Tibial artery (tissue), 4 donors: ENCODE measurements around the gene PPP2R1B.

Source experiments
- DNase-seq, 2 donors: peaks; one replicate each; pipeline ENCODE4 v3.0.0-alpha.2; 2019
- H3K27ac ChIP-seq, 2 donors: fragments of 200-600 bp; sonication (generic) in 1 of 2; 1 replicate in 1 of 2; 2 replicates in 1 of 2; pipeline ENCODE4 v1.5.1; 2018 to 2019; ENCODE audit warnings: mild to moderate bottlenecking in 1 of 2
- H3K27me3 ChIP-seq, 2 donors: fragments of 200-600 bp; sonication (generic) in 1 of 2; one replicate each; pipeline versions ENCODE4 v1.5.1 to v1.6.0; 2016 to 2019
- H3K36me3 ChIP-seq, 3 donors: fragments of 200-600 bp; sonication (generic) in 2 of 3; one replicate each; pipeline ENCODE4 v1.5.1; 2016 to 2019; ENCODE audit warnings: mild to moderate bottlenecking in 2 of 3
- H3K4me1 ChIP-seq, 4 donors: fragments of 200-600 bp; sonication (generic) in 2 of 4; 1 replicate in 3 of 4; 2 replicates in 1 of 4; pipeline ENCODE4 v1.5.1; 2016 to 2019
- H3K4me3 ChIP-seq, 2 donors: fragments of 200-600 bp; sonication (generic) in 1 of 2; 1 replicate in 1 of 2; 2 replicates in 1 of 2; pipeline ENCODE4 v1.5.1; 2018 to 2019; ENCODE audit warnings: mild to moderate bottlenecking in 2 of 2
- H3K9me3 ChIP-seq, 3 donors: fragments of 200-600 bp; sonication (generic) in 1 of 3; one replicate each; pipeline ENCODE4 v1.5.1; 2016 to 2019
- intact Hi-C: fragments of 100-400 bp; cut with DNase I; formaldehyde crosslinking; loops from one replicate; pipeline ENCODE4 v1.15.0; 2023; ENCODE audit warnings: low total_unique reads
- TF ChIP-seq, protein P1 (sequence below), 2 experiments: fragments of 200-600 bp in 1 of 2; fragments of 450-650 bp in 1 of 2; IDR thresholded peaks; one replicate each; pipeline ENCODE4 v1.5.1; 2017 to 2019; ENCODE audit warnings: antibody characterized with exemption in 2 of 2, mild to moderate bottlenecking in 1 of 2, moderate library complexity in 1 of 2

The PPP2R1B gene

DNA sequence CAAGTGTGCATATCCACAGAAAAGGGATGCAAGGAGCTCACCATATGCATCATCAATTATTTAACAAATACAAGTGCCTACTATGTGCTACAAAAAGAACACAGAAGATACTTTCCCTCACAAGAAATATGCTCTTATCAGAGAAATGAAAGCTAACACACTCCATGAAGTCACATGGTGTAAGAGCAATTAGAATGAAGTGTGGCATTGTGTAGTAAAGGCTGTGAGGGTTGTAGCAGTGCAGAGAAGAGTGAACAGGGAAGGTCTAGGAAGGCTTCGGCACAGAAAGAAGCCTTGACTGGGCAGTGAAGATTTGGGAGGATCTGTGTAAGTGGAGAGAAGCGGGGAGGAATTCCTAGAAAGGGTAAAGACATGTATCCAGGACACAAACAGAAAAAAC, 22.5 kb downstream of the PPP2R1B start:
- Histone ChIP-seq H3K36me3 (peaks cover 21 to 56% (median 38%) of the 10 kb centered on the region in 3 donors), H3K27ac (peak overlapping the region in 1 of 2 donors; percentile 61), H3K9me3 (no peaks in the 10 kb centered on the region), H3K27me3 (no peaks in the 10 kb centered on the region), H3K4me1 (peaks cover 0 to 31% (median 14%) of the 10 kb centered on the region in 4 donors), H3K4me3 (no peak overlapping the region)
- TF ChIP-seq, protein P1, sequence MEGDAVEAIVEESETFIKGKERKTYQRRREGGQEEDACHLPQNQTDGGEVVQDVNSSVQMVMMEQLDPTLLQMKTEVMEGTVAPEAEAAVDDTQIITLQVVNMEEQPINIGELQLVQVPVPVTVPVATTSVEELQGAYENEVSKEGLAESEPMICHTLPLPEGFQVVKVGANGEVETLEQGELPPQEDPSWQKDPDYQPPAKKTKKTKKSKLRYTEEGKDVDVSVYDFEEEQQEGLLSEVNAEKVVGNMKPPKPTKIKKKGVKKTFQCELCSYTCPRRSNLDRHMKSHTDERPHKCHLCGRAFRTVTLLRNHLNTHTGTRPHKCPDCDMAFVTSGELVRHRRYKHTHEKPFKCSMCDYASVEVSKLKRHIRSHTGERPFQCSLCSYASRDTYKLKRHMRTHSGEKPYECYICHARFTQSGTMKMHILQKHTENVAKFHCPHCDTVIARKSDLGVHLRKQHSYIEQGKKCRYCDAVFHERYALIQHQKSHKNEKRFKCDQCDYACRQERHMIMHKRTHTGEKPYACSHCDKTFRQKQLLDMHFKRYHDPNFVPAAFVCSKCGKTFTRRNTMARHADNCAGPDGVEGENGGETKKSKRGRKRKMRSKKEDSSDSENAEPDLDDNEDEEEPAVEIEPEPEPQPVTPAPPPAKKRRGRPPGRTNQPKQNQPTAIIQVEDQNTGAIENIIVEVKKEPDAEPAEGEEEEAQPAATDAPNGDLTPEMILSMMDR (IDR thresholded peaks at IDR 0.05) = no peak
- DNase-seq = no peak
- intact Hi-C loops = no loop called here

DNA sequence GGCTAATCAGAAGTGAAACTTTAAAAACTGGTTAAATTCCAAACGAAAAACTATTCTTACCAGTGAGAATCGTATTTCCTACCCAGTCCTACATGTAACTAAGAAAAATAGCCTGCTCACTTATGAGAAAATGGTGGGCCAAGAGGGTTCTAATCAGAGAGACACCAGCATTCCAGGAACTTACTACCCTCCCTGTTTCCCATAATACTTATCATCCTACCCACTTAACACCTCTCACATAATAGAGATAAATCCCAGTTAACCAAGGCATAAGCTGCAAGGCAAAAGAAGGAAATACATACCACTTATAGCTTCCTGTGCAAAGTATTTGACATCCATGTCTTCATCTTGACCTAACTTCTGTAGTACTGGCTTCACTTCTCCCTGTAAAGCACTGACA, 24.4 kb downstream of the PPP2R1B start:
- Histone ChIP-seq H3K4me3 (no peak overlapping the region), H3K27ac (peak overlapping the region in 1 of 2 donors; percentile 14), H3K36me3 (peaks cover 13 to 40% (median 38%) of the 10 kb centered on the region in 3 donors), H3K9me3 (no peaks in the 10 kb centered on the region), H3K27me3 (no peaks in the 10 kb centered on the region), H3K4me1 (peaks cover 0 to 46% (median 31%) of the 10 kb centered on the region in 4 donors)
- DNase-seq = no peak
- intact Hi-C loops = no loop called here
- TF ChIP-seq, protein P1 (IDR thresholded peaks at IDR 0.05) = no peak

DNA sequence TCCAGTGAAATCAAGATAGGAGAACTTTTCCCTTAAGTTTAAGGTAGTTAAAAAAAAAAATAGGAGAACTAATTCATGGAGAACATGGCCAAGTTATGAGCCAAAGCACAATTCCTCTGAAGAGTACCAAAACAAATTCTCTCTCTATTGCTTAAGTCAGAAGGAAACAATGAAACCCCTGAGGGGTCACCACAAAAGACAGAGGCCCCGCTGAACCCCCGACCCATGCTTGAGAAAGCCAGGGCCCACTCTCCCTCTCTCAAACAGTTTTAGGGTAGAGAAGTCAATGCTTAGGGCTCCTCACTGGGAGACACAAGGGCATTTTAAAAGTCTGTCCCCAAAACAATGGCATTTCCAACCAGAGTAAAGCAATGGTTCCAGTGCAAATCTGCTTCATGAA, 26.9 kb downstream of the PPP2R1B start:
- Histone ChIP-seq H3K36me3 (peaks cover 13 to 38% (median 38%) of the 10 kb centered on the region in 3 donors), H3K9me3 (no peaks in the 10 kb centered on the region), H3K4me1 (peaks cover 0 to 46% (median 38%) of the 10 kb centered on the region in 4 donors), H3K4me3 (no peak overlapping the region), H3K27ac (peak overlapping the region; percentile 12 to 93), H3K27me3 (no peaks in the 10 kb centered on the region)
- TF ChIP-seq, protein P1 (IDR thresholded peaks at IDR 0.05) = no peak
- intact Hi-C loops = no loop called here
- no peak for DNase-seq

DNA sequence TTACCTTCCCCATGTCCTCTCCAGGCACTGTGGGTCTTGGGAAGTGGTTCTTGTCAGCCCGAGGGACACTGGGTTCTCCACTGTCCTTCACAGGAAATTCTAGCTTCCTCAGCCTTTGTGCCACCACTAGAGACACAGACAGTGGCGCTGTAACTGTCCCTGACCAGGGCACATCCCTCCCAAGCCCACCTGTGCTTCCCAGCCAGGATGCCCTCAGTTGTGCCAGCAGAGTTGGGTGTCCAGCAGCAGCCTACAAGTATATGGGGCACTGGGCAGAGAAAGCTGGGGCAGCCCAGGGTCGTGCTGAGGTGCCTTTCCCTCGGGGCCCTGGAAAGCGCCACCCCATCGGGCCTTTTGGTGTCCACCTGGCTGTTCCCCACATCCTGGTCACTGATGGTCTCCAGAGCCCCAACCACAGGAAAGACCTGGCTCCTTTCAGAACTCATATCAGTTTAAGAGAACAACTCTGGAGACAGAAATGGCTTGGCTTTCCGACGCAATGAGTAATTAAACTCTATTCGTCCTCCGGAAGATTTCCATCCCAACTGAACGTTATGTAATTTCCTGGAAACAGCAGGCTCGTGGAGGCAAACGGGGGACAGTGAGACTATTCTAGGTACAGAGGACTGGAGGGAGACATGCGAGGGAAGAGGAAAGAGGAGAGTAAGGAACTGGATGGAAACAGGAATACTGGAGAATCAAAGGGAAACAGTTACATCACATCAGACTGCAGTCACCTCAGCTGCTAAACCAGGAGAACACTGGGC, 28.6 kb downstream of the PPP2R1B start:
- Histone ChIP-seq H3K9me3 (no peaks in the 10 kb centered on the region), H3K27ac (peak overlapping the region; percentile 93 to 98), H3K4me3 (no peak overlapping the region), H3K36me3 (peaks cover 13 to 25% (median 23%) of the 10 kb centered on the region in 3 donors), H3K27me3 (no peaks in the 10 kb centered on the region), H3K4me1 (peaks cover 7 to 59% (median 54%) of the 10 kb centered on the region in 4 donors)
- TF ChIP-seq, protein P1 (IDR thresholded peaks at IDR 0.05) = no peak
- intact Hi-C loops = no loop called here
- DNase-seq = peak in 1 of 2 donors; percentile 38

DNA sequence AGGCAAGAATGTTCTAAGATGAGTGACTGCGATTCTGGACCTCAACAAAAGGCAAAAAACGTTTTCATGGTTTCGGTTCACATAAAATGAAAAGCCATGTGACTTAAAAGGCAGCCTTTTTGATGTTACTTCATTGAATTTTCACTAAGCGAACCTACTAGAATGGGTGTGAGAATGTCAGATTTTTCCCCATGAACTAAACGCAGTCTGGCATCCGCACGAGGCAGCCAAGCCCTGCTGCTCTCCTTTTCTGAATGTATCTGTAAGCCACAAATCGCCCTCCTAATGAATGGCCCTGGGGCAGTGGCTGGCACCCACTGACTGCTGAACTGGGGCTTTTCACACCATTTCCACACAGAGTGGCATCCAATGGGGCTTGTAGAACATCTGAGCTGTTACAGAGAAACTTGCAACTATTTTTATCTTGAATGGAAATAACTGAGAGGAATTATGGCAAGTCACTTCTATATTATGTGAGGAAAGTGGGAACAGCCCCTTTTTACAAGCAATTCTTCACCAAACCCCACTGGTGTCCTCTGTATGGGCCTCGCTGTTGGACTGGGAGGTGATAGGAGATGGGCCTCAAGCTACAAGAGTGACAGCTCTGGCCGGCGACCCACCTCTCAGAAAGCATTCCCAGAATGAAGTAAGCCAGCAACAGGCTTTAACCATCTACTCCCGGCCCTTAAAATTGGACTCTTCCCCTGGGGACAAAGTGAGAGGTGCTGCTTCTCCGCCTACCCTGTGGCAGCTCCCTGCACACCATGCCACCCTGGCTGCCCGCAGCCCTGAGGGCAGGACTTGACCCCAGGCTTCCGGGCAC, 29.4 kb downstream of the PPP2R1B start:
- intact Hi-C loops = no loop called here
- no peak overlapping the region for H3K4me3 ChIP-seq

More for the DNA sequence above, 29.4 kb downstream of the PPP2R1B start:
- no peaks in the 10 kb centered on the region for H3K27me3 ChIP-seq
- no peak for DNase-seq
- TF ChIP-seq, protein P1 (IDR thresholded peaks at IDR 0.05) = no peak
- H3K36me3 ChIP-seq = peaks cover 9 to 19% (median 19%) of the 10 kb centered on the region in 3 donors
- H3K4me1 ChIP-seq = peaks cover 7 to 67% (median 62%) of the 10 kb centered on the region in 4 donors
- peak overlapping the region; percentile 93 to 98 for H3K27ac ChIP-seq
- H3K9me3 ChIP-seq = no peaks in the 10 kb centered on the region
